Renal pelvis (tissue), 4 donors: ENCODE data around the gene MTCH1. TPM values are rescaled to one million over a fixed set of nuclear protein-coding genes. Genes with fewer than 3 reads are reported as not detected.

Experiments
- DNase-seq: peaks from one replicate; pipeline ENCODE4 v3.0.0-alpha.2; 2013
- polyA plus RNA-seq, 3 donors: library from polyadenylated mRNA; unstranded; fragments of 120-200 nt; gene quantifications; one replicate each; pipeline ENCODE4 v1.2.1, GENCODE V29; 2013; ENCODE audit not compliant: insufficient read length in 3 of 3

The MTCH1 gene
- polyA plus RNA-seq, 3 donors, result 156 to 182 (median 173) TPM

- DNase-seq, result no peak
Measured at GRCh38 chr6:36976007-36976264, 10.1 kb downstream of the MTCH1 start.

GRCh38 chr6:36975231-36976006, 10.6 kb downstream of the MTCH1 start:
- DNase-seq, result no peak

- DNase-seq, result no peak
Measured at GRCh38 chr6:36973647-36974046, 12.3 kb downstream of the MTCH1 start.

GRCh38 chr6:36973190-36973589, 12.8 kb downstream of the MTCH1 start:
- no peak for DNase-seq

- DNase-seq, result no peak
Measured at GRCh38 chr6:36971921-36972673, 13.9 kb downstream of the MTCH1 start.

- DNase-seq, result no peak
Measured at GRCh38 chr6:36970892-36971842, 14.8 kb downstream of the MTCH1 start.

- DNase-seq, result no peak
Measured at GRCh38 chr6:36969988-36970891, 15.8 kb downstream of the MTCH1 start.

GRCh38 chr6:36969240-36969691, 16.7 kb downstream of the MTCH1 start:
- DNase-seq, result no peak

GRCh38 chr6:36968266-36968977, 17.6 kb downstream of the MTCH1 start:
- DNase-seq, result no peak

GRCh38 chr6:36967757-36968156, 18.2 kb downstream of the MTCH1 start:
- DNase-seq, result no peak

GRCh38 chr6:36967301-36967700, 18.7 kb downstream of the MTCH1 start:
- no peak for DNase-seq

GRCh38 chr6:36964908-36965307, 21.1 kb downstream of the MTCH1 start:
- no peak for DNase-seq

- DNase-seq, result no peak
Measured at GRCh38 chr6:36964349-36964748, 21.6 kb downstream of the MTCH1 start.

GRCh38 chr6:36963451-36964290, 22.3 kb downstream of the MTCH1 start:
- DNase-seq, result no peak

- DNase-seq, result no peak
Measured at GRCh38 chr6:36962874-36963273, 23.1 kb downstream of the MTCH1 start.

GRCh38 chr6:36961441-36962435, 24.3 kb downstream of the MTCH1 start:
- DNase-seq, result no peak

- no peak for DNase-seq
Measured at GRCh38 chr6:36959555-36960250, 26.3 kb downstream of the MTCH1 start.
